ENCODE results near the gene RMRP.
"Not testable (repeated sequence)": the region's sequence is repeated elsewhere in the genome, so short reads cannot be mapped to it uniquely, and the experiment has no call there.

RMRP gene

DNA sequence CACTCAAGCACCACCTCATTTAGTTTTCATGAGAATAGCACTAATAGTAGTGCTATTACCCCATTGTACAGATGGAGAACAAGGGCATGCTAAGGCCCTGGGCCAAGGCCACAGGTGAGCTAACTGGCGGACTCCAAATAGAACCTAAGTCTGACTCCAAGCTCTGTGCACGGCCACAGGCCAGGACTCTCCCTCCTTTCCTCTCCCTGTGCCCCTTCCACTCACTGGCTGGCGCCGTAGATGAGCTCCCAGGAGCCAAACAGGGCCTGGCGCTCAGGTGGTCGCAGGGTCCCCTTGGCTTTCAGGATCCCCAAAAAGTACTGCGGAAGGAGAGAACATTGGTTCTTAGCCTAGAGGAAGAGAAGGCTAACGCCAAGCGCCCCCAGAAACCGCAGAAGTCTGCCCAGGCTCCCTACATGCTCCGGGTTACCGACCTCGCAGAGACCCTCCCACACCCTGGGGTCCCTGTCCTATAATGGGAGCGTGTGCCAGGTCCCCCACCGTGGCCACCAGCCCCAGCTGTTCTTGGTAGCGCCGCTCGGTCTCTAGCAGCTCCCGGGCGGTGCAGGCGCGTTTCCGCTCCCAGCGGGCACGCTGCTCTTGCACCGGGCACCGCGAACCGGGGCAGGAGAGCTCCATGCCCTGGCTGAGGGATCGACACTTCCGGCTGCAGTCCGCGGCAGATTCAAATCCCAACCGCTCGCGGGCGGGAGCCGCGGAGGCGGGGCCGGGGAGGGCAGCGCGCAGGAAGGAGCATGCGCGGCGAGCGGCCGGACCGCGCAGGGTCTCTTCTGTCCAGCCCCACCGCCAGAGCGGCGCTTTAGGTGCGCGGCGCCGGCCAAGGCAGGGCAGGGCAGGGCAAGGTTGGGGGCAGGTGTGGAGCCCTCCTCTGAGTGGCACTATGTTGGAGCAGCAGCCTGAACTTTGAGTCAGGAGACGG lies 7.0 kb upstream of the RMRP start, which contains the start of gene ARHGEF39:
Gene ARHGEF39 (minus strand): TSS at position 665 of the 940 bp plus-strand sequence. CDS start 26 bp downstream, at position 639.
- DNase-seq = peak; percentile 83 to 87

DNA sequence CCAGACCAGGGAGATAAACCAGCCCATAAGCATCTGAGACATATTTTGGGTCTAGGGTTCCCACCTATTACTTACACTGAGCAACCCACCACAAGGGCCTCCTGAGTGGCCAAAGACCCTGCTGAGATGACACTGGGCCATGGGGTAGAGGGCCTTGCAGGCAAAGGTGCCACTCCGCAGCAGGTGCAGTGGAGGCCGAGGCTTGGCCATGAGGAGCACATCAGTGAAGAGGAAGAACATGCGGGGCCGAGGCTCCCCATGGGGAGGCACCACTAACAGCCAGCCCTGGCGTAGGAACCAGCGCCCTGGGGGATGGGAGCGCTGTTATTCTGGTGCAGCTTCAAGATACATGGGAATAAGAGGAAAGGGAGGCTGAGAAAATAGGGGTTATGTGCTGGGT lies 4.6 kb upstream of the RMRP start:
- no peak for DNase-seq

DNA sequence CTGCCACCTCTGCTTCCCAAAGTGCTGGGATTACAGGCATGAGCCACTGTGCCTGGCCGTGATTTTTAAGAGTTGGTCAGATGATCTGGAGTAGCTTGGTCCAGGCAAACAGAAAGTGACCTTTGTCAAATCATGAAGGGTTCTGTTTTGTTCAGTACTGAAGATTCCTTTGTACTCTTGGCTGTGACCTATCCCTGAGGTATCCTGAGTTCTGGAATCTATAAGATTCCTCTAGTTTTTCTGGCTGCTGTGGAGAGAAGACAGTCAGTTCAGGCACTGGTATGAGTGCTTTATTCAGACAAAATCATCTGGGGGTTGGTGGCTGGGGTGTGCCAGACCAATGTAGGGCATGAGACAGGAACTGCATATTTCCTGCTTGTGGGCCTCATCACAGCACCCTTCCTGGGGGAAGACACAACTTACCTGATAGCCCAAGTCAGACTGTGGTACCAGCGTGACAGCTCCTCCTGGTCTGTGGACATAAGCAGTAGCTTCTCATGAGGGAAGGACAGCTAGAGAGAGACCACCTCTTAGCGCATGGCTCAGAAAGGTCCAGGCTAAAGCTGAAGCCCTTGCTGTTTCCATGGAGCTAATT lies 4.0 kb upstream of the RMRP start:
- no peak for DNase-seq

- no peak for DNase-seq
Observed at GRCh38 chr9:35660966-35661415, 3.2 kb upstream of the RMRP start.

DNA sequence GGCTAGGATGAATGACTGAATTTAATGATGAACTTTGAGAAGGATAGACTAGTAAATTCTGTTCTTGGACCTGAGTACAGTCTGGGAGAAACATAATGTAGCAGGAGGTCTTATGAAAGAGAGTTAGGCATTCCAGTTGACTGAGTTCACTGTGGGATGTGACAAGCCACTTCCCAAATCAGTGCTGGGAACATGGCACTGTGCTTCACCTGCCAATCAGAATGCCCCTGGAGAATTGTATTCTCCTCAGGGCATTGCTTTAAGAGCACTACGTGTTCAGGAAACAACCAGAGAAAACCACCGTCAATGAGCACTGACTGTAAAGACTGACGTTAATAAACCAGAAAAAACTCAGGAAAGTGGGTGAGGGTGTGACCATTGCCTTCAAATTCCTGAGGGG lies 1.5 kb upstream of the RMRP start:
- no peak for DNase-seq

- DNase-seq = peak in 1 of 2 experiments; percentile 36
Observed at GRCh38 chr9:35658968-35659220, 1.1 kb upstream of the RMRP start.

DNA sequence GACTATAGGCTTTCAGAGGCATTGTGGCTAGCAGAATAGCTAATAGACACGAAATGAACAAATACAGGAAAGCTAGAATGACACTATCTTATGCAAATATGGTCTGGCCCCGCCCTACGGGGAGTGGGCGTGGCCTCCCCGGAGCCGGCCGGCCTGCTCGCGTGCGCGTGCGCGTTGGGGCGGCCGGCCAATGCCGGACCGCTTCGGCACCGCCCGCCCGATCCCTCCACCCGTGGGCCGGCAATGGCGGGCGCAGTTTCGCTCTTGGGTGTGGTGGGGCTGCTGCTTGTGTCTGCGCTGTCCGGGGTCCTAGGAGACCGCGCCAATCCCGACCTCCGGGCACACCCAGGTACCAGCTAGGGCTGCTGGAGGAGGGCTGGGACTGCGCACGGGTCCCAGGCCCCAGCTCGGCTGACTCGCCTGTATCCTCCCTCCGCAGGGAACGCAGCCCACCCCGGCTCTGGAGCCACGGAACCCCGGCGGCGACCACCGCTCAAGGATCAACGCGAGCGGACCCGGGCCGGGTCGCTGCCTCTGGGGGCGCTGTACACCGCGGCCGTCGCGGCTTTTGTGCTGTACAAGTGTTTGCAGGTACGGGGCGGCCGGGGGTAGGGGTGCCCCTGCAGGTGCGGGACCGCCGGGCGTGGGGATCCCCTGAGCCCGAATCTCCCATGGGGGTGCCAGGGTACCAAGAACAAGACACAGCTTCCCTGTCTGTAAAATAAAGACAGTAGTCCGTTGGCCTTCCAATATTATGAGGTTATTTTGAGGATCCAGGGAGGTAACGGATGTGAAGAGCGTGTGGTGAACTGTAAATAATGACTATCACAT lies 533 bp upstream of the RMRP start, which contains the start of gene CCDC107:
Gene CCDC107 (plus strand): TSS at position 156 of the 831 bp plus-strand sequence. CDS start 88 bp downstream, at position 244.
- DNase-seq = peak; percentile 79 to 83

- DNase-seq = no peak
Observed at GRCh38 chr9:35656831-35657545, 831 bp downstream of the RMRP start.

DNA sequence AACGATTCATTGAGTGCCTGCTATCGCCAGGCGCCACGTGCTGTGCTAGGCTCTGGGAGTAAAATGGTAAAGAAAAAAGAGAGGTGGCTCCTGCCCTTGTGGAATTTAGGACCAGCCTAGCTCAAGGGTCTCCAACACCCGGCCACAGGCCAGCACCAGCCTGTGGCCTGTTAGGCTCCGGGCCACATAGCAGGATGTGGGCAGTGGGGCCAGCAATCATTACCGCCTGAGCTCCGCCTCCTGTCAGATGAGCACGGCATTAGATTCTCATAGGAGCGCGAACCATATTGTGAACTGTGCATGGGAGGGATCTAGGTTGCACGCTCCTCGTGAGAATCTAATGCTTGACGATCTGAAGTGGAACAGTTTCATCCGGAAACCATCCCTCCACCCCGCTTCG lies 1.5 kb downstream of the RMRP start:
- no peak for DNase-seq

DNA sequence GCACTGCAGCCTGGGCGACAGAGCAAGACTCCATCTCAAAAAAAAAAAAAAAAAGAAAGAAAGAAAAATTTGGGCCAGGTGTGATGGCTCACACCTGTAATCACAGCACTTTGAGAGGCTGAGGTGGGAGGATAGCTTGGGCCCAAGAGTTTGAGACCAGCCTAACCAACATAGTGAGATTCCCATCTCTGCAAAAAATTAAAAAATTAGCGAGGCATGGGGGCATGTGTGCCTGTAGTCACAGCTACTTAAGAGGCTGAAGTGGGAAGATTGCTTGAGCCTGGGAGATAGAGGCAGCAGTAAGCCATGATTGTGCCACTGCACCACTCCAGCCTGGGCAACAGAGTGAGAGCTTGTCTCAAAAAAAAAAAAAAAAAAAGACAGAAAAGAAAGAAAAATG lies 4.2 kb downstream of the RMRP start:
- DNase-seq = no peak

- DNase-seq = no peak
Observed at GRCh38 chr9:35652829-35653209, 5.0 kb downstream of the RMRP start.

DNA sequence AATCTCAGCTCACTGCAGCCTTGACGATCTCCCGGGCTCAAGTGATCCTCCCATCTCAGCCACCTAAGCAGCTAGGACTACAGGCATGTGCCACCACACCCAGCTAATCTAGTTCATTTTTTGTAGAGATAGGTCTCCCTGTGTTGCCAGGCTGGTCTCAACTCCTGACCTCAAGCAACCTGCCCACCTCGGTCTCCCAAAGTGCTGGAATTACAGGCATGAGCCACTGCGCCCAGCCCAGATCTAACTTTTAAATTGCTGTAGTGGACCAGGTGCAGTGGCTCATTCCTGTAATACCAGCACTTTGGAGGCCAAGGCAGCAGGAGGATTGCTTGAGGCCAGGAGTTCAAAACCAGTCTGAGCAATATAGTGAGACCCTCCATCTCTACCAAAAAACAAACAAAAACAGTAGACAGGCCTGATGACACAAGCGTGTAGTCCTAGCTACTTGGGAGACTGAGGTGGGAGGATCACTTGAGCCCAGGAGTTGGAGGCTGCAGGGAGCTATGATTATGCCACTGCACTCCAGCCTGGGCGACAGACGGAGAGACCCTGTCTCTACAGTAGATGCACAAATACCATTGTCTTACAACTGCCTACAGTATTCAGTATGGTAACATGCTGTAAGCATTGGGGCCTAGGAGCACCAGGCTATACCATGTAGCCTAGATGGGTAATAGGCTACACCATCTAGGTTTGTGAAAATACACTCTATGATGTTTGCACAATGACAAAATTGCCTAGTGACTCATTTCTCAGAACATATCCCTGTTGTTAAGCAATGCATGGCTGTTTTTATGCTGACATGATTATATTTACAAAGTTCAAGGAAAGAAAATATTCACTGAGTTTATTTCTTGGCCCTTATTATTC lies 5.6 kb downstream of the RMRP start:
- no peak for DNase-seq

DNA sequence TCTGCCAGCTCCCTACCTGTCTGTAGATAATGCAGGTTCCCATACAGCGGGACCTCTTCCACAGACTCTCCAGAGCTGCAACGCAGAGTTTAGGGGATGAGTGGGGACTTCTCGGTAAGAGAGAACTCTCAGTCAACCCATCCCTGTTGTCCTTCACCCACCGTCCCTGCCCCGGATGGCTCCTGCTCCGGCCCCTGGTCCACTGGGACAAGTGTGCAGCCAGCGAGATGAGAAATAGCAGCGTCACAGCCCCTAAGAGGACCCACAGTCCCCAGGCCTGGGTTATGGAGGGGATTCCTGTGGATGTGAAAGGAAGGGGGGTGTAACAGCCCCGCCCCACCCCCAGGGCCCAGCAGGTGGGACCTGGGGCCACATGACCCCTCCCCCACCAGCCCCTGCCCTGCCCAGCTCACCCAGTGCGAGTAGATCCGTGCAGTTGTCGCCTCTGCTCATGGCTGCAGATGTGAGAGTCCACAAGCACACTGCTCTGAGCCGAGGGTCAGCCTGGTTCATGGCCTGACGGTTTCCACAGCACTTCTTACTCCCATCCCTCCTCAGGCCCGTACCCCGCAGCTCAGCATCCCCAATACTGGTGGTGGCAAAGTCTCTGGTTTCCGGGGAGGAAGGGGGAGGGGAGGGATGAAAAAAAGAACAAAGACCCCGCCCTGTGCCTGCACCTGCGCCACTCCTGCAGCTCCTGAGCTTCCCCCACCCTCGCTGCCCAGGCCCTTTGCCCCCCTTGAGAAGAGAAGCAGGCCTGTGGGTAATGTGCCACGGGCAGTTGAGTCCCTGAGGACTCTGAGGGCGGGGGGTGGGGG lies 7.3 kb downstream of the RMRP start, which contains the start of gene SIT1:
Gene SIT1 (minus strand): TSS at position 591 of the 818 bp plus-strand sequence. CDS start 78 bp downstream, at position 513.
- peak; percentile 64 to 71 for DNase-seq

DNA sequence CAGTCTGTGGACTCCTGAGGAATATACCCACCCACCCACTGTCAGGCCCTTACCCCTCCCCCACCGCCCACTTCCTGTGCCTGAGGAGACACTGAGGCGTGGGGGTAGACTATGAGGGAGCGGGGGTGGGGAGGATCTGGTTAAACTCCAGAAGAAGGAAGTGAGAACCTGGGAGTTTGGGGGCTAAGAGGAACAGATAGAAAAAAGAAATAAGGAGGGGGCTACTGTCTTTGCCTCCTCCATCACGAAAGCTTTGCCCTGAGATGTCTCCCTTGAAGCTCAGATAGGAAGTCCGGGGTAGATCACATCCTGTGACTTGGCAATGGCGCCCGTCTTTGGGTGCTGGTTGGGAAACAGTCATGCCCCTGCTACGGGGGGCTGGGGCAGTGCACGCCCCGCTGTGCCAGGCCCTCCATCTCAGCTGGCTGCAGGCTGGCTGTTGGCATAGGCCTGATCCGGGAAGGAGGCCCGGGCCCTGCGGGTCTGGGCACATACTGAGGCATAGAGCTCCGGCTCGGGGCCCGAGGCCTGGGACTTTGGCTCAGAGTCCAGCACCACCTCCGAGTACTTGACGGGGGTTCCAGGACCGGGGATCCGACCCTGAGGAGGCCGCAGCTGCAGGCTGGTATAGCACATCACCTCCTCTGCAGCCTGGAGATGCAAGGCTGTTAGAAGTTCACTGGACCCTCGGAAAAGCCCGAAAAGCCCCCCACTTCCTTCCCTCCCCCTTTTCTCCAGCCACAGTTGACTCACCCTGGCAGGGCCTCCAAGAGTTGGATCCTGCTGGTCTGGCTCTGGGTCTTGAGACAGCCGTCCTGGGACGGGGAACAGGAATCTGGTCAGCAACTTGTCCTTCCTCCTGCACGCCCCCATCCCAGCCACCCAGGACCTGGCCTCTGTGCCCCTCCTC lies 8.1 kb downstream of the RMRP start:
- DNase-seq = peak; percentile 63 to 66

DNA sequence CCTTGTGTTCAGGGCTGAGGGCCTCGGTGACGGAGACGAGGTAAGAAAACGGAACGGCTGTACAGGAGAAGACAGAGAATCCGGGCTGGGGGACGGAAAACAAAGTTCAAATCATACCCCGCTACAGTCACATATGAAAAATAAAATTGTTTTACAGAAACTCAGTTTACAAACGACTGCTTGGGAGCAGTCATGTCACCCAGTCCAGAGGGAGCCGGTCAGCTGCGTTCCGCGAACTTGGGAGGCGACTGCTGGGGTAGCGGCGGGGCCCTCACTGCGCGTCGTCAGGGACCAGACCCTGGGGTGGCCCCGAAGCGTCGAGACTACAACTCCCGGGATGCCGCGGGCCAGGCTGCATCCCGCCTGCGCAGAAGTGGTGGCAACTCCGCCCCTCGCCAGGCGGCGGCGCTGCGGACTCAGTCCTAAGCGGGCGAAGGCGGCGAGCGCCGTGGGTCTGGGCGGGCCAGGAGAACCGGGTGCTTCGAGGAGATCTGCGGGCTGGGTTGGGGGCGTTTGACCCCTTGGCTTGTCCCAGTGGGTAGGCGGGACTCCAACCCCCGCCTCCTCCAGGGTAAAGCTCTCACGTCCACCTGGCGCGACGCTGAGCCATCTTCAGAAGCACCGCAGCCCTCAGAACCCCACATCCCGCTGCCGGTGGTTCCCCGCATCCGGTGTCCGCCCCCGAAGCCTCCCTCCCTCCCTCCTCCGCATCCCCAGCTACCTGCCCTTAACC lies 11.1 kb downstream of the RMRP start:
- peak; percentile 91 to 93 for DNase-seq

GRCh38 chr9:35646153-35646532 lies 11.7 kb downstream of the RMRP start:
- DNase-seq = no peak

DNA sequence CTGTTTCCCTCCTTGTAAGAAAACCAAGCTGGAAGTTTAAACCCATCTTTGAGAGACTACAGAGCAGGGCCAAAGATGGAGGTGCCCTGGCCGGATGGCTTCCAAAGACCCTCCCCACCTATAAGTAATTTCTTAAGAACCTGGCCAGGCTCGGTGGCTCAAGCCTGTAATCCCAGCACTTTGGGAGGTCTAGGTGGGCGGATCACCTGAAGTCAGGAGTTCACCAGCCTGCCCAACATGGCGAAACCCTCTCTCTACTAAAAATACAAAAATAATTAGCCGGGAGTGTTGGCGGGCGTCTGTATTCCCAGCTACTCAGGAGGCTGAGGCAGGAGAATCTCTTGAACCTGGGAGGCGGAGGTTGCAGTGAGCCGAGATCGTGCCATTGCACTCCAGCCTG lies 12.1 kb downstream of the RMRP start:
- not testable (repeated sequence) for DNase-seq

- no peak for DNase-seq
Observed at GRCh38 chr9:35643046-35643445, 14.8 kb downstream of the RMRP start.

- DNase-seq = not testable (repeated sequence)
Observed at GRCh38 chr9:35641478-35641877, 16.3 kb downstream of the RMRP start.
